GM18867 (cell line): ENCODE results near the gene ECM1.

Source experiments
- ATAC-seq: cut with Tn5 transposase; IDR thresholded peaks from one replicate; pipeline ENCODE4 v1.9.1; 2021; ENCODE audit warnings: mild to moderate bottlenecking, moderate library complexity; ENCODE audit not compliant: unreplicated experiment

The ECM1 gene

GRCh38 chr1:150557065-150557600 lies 49.2 kb downstream of the ECM1 start:
- no peak for ATAC-seq

DNA sequence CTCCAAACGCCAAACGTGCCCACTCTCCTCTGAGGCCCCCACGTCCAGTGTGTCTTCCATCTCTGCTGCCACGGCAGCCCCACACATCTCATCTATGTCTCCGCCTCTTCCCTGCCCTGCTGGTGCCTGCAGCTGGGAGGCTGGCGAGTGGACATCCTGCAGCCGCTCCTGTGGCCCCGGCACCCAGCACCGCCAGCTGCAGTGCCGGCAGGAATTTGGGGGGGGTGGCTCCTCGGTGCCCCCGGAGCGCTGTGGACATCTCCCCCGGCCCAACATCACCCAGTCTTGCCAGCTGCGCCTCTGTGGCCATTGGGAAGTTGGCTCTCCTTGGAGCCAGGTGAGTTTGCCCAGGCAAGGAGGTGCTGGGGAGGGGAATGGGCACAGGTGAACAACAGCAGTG lies 49.9 kb downstream of the ECM1 start:
- ATAC-seq, result no peak

DNA sequence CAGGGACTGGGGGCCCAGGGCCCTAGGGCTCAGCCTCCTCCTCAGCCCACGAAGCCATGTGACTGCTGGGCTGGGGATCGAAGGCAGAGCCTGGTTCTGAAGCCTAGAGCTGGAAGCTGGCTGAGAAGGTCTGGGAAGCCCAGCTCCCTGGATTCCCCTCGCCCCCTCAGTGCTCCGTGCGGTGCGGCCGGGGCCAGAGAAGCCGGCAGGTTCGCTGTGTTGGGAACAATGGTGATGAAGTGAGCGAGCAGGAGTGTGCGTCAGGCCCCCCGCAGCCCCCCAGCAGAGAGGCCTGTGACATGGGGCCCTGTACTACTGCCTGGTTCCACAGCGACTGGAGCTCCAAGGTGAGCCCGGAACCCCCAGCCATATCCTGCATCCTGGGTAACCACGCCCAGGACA lies 50.4 kb downstream of the ECM1 start:
- no peak for ATAC-seq

DNA sequence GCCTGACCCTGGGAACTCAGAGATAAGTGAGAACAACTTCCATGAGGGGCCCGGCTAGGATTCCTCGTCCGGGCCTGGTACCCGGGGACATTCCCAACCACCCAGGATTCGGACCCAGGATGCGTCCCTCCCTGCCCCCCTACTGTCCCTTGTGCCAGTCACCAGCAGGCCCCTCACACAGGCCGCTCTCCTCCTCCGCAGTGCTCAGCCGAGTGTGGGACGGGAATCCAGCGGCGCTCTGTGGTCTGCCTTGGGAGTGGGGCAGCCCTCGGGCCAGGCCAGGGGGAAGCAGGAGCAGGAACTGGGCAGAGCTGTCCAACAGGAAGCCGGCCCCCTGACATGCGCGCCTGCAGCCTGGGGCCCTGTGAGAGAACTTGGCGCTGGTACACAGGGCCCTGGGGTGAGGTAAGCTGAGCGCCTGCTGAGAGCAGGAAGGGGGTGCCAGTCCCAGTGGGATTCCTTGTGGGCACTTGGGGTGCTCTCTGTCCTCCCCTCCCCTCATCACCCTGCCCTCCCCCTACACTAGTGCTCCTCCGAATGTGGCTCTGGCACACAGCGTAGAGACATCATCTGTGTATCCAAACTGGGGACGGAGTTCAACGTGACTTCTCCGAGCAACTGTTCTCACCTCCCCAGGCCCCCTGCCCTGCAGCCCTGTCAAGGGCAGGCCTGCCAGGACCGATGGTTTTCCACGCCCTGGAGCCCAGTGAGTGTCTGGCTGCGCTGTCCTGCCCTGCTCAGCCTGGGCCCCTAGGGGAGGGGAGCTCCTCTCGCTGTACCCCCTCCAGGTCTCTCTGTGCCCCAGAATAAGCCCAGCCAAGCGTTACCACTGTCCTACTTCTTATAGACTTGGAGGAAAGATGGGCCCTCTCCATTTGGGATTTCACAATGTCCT lies 51.1 kb downstream of the ECM1 start:
- ATAC-seq, result no peak

DNA sequence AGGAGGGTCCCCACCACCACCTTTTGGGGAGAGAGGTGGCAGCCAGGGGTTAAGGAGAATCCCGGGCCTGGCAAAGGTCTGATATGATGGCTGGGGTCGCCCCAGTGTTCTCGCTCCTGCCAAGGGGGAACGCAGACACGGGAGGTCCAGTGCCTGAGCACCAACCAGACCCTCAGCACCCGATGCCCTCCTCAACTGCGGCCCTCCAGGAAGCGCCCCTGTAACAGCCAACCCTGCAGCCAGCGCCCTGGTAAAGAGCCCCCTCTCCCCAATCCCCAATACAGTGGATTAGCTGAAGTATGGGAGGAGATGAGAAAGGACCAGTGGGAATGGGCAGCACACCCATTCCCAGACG lies 51.7 kb downstream of the ECM1 start:
- ATAC-seq, result no peak

GRCh38 chr1:150560011-150560438 lies 52.1 kb downstream of the ECM1 start:
- no peak for ATAC-seq

- ATAC-seq, result peak; percentile 27
These were observed 52.8 kb downstream of the ECM1 start for GRCh38 chr1:150560576-150561253.

- ATAC-seq, result peak; percentile 4
These were observed 53.5 kb downstream of the ECM1 start for GRCh38 chr1:150561254-150561973.

DNA sequence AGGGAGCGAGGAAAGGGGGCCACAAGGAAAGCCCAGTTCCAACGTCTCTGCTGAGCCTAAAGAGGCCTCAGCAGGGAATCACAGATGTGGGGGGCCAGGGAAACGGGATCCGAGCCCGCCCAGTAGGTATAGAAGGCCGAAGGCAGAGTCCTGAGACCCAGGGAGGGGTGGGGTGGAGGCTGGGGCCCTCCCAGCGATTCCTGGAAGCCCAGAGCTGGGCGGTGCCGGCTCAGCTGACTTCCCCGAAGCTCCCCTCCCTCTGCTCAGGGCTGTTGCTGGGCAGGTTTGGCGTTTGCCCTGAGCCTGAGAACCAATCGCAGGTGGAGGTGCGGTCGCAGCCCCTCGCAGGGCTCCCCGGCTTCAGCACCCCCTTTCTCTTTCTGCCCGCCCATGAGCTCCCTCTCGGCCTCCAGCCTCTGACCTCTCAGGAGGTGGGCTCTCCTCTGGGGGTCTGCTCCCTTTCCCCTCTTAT lies 54.1 kb downstream of the ECM1 start:
- peak; percentile 44 for ATAC-seq

- ATAC-seq, result peak; percentile 33
These were observed 54.8 kb downstream of the ECM1 start for GRCh38 chr1:150562446-150563339.
